GM19468 (cell line): Measurements from ENCODE around the gene MED16.

Experiments
- ATAC-seq: cut with Tn5 transposase; IDR thresholded peaks from one replicate; pipeline ENCODE4 v1.9.1; 2021; ENCODE audit warnings: mild to moderate bottlenecking, moderate library complexity, moderate number of reproducible peaks; ENCODE audit not compliant: unreplicated experiment; ENCODE audit errors: extremely low read depth

The MED16 gene

DNA sequence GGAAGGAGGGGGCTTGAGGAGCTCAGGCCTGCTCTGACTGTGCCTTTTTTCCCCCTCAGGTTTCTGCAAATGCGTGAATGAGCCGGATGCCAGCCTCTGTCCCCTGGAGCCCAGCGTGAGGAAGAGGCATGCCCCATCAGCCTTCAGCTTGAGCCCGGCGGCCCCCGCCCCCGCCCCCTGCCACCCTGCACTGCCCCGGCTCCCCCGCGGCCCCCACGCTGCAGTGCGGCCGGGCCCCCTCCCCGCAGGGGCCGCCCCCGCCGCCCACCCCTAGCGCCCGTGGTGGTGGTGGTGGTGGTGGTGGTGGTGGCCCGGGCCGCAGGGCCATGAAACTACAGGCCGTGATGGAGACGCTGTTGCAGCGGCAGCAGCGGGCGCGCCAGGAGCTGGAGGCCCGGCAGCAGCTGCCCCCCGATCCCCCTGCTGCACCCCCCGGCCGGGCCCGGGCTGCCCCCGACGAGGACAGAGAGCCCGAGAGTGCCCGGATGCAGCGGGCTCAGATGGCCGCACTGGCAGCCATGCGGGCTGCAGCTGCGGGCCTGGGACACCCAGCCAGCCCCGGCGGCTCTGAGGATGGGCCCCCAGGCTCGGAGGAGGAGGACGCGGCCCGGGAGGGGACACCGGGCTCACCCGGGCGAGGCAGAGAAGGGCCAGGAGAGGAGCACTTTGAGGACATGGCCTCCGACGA, 36.4 kb upstream of the MED16 start:
- no peak for ATAC-seq

DNA sequence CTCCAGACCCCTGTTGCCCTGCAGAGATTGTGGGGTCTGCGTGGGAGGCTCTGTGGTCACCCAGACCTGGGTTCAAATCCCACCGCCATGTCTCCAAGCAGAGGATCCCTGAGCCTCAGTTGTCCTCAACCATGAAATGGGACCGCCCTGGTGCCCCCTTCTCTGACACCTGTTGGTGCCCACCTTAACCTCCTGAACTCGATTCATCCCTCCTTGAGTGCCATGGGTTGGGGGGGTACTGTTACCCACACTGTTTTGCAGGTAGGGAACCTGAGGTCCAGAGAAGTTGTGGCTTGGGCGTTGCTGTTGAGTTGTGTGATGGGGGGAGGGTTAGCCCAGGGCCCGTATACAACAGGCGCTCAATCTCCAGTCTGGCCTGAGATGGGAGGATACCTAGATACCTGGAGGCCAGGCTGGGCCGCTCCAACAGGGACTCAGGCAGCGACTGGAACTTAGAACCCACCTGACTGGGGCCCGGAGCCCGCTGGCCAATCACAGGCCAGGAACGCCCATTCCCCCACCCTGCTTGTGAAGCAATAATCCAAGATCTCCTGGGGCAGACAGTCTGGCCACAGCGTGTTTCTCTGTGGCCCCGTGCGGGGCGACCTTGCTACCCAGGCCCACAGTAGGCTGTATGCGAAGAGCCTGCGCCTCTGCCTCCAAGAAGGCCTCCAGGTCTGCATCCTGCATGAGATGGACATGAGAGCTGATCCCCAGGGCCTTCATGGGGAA, 35.6 kb upstream of the MED16 start:
- no peak for ATAC-seq

DNA sequence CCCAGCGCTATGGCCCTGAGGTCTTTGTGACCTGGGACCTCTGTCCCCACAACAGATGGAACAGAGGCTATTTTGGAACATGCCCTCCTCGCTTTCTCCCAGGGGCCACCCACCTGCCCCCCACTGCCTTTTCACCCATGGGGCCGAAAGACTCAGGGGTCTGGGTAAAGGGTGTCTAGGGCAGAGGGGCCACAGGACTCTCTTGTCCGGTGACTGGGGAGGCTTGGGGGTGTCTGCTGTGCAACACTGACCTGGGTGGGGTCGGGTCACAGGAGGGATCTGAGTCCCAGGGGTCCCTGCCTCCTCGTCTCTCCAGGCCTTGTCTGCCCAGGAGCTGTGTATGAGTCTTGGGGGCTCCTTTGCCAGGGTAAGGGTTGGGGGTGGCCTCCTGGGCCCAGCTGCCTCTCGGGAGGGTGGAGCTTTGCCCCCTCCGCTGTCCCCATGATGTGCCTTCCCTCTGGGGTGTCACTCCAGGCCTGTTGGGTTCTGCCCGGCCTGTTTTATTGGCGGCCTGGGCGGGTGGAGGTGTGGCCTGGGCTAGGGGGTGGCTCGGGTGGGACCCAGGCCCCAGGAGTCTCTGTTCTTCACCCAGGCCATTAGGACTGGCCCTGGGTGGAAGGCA, 34.9 kb upstream of the MED16 start:
- ATAC-seq = no peak

DNA sequence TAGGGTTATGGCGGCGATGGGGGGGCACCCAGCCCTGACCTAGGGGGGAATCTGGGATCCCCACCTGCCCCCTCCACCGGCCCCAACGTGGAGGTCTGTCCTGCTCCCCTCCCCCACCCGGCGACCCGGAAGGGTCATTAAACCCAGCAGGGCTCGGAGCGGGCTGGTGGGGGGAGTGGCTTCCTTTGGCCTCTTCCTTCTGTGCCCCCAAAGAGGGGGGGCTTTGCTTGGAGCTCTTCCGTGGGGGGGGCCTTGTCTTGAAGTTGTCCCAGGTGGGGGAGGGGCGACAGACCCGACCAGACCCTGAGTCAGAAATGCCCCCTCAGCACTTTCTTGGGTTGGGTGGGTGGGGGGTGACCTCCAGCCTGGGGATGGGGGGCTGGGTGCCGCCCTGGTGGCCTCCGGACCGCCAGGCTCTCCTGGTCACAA, 34.4 kb upstream of the MED16 start:
- no peak for ATAC-seq

DNA sequence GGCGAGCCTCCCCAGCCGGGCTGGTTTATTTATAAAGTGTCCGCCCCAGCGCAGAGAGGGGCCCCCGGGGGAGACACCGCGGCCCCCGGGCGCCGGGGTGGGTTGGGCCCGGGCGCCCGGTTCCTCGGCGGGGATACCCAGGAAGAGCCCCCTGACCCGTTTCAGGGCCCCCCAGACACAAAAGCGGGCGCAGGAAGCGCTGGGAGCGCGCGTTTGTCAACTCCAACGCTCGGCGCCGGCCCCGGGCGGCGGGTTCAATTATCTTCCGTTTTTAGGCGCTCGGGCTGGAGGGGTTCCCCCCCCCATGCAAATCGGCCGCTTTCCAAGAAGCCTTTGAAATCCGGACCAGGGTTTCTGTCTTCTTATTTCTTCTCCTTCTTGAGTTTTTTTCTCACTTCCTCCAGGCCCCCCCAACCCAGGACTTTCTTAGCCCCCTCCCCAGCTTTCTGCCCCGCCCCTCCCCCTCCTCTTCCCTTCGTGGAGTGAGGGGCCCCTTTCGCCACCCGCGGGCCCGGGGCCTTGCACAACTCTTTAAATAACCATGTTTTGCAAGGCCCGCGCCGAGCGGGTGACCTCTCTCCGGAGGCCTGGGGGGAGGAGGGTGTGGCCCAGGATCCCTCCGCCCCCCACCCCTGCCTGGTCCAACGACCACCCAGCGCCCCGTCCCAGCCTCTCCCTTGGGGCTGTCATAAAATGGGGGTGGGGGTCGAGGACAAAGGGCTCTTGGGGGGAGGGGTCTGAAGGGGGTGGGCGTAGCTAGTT, 33.8 kb upstream of the MED16 start:
- no peak for ATAC-seq

DNA sequence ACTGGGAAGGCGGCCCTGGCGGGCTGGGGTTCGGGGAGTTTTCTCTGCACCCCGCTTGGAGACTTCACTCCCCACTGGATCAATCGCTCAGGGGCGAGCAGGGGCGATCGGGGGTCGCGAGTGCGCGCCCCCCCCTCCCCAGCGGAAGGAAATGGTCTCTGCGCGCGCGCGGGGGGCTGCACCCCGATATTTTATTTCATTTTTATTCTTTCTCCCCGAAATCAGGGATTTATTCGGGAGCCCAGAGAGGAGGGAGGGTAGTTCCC, 33.3 kb upstream of the MED16 start:
- no peak for ATAC-seq

DNA sequence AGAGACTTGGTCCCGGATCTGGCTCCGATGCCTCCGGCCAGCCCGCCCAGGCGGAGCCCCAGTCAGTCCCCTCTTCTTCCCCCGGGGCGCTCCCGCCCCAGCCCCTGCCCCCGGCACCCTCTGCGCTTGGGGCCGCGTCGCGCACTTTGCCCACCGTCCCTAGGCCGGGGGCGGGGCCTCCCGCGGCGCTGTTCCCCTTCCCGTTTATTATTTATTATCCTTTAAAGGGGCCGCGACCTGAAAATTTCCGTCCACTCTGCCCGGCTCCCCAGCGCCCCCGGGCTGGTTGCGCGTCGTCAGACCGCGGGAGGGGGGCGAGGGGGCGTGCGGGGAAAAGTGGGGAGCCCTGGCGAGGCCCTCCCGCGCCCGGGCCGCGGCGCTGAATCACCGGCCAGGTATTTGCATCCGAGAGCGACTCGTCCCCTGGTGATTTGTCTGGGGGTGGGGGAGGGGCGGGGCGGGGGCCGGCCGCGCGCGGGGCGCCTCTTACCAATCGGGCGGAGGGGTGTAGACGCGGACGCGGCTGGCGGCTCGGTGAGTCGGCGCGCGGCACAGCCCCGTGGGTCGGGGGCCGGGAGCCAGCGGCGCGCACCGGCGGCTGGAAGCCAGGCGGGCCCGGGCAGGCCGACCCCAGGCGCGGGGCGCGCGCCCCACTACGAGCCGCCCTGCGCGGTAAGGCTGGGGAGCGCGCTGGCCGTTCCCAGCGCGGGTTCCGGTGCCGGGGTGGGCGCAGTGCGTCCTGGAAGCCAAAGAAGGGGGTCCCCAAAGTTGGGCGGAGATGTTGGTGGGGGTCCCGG, 32.7 kb upstream of the MED16 start, which contains the start of gene ARID3A:
ARID3A (plus strand) TSS at position 510 of the 797 bp plus-strand sequence. CDS start 3,494 bp downstream, outside the sequence.
- ATAC-seq = no peak

DNA sequence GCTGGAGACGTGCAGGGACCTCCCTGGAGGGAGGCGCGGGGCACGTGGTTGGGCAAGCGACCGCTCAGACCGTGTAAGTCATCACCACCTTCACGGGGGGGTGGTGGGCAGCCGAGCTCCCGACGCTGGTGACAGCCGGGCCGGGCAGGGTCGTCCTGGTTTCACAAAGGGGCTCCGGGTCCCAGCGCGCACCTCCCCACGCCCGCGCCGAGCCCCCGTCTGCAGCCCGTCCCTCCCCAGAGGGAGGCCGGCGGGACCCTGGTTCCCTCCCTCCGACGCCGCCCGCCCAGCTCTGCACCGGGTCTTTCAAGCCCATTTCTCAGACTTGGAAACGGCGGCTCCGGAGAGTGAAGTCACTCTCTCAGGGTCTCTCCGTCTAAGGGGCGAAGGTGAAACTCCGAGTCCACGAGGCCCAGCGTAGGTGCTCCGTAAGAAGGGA, 32.1 kb upstream of the MED16 start:
- no peak for ATAC-seq

DNA sequence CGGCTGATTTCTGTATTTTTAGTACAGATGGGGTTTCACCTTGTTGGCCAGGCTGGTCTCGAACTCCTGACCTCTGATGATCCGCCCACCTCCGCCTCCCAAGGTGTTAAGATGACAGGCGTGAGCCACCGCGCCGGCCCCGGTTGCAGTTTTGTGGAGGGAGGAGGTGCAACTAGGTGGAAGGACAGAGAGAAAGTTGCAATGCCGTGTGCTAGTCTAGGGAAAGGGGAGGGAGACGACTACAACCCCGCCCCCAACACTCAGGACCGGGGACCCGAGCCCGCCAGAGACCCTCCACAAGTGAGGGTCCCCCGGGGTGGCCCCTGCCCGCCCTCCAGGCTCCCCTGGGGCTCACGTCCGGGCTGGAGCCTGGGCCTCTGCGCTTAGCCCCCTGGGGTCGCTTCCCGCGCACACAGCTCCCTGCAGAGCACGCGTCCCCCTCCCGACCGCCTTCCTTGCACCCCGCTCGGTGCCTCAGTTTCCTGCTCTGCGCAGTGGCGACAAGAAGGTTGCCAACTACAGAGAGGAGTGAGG, 31.6 kb upstream of the MED16 start:
- no peak for ATAC-seq

DNA sequence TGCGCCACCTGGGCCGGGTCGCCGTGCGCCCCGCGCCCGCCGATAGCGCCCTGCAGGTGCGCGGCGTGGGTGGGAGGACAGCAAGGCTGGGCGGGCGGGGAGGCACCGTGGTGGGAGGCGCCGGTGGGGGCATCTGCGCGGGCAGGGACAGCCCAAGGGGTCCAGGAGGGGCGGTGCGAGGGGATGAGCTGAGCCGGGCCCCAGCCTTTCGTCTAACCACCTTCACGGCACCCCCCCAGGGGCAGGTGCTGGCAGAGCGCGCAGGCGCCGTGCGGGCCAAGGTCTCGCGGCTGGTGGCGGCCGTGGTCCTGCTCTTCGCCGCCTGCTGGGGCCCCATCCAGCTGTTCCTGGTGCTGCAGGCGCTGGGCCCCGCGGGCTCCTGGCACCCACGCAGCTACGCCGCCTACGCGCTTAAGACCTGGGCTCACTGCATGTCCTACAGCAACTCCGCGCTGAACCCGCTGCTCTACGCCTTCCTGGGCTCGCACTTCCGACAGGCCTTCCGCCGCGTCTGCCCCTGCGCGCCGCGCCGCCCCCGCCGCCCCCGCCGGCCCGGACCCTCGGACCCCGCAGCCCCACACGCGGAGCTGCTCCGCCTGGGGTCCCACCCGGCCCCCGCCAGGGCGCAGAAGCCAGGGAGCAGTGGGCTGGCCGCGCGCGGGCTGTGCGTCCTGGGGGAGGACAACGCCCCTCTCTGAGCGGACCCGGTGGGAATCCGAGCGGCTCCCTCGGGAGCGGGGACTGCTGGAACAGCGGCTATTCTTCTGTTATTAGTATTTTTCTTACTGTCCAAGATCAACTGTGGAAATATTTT, 27.3 kb upstream of the MED16 start:
- no peak for ATAC-seq

DNA sequence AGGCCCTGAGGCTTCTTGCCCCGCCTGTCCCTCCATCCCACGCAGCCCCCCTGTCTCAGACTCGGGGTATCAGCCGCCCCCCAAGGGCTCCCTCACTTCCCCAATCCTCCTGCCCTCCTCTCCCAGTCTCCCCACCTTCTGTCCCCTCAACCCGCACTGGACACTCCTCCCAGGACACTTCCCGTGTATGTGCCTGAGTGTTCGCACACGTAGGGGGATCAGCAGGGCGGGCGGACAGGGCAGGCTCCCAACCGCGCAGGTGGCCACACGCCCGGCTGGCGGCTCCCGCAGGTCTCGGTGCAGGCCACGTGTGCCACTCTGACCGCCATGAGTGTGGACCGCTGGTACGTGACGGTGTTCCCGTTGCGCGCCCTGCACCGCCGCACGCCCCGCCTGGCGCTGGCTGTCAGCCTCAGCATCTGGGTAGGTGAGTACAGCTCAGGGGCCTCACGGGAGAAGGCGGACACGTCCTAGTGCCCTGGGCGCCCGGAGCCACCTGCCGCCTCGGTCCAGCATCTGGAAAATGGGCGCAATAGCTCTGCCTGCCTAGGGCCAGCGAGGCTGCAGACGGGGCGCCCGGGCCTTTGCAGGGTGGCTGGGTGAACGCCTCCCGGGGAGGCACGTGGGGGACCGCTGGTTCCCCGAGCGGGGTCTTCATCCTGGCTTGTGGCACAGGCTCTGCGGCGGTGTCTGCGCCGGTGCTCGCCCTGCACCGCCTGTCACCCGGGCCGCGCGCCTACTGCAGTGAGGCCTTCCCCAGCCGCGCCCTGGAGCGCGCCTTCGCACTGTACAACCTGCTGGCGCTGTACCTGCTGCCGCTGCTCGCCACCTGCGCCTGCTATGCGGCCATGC, 26.4 kb upstream of the MED16 start:
- no peak for ATAC-seq

DNA sequence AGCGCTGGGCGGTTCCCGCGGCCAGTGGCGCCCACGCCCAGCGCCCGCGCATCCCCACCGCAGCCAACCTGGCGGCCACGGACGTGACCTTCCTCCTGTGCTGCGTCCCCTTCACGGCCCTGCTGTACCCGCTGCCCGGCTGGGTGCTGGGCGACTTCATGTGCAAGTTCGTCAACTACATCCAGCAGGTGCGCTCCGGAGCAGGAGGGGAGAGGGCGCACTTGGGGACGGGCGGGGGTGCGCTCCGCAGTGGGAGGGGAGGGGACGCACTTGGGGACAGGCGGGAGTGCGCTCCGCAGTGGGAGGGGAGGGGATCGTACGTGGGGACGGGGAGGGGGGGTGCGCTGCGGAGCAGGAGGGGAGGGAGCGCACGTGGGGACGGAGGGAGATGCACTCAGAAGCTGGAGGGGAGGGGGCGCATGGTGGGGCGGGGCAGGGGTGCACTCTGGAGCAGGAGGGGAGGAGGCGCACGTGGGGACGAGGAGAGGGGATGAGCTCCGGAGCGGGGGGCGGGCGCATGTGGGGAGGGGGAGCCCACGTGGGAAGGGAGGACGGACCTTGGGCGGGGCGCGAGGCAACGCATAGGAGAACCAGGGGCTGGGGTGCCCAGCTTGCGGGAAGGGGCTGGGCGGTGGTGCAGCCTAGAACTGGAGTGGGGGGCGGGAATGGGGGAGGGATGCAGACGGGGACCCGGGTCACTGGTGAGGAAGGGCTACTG, 25.7 kb upstream of the MED16 start:
- ATAC-seq = no peak

DNA sequence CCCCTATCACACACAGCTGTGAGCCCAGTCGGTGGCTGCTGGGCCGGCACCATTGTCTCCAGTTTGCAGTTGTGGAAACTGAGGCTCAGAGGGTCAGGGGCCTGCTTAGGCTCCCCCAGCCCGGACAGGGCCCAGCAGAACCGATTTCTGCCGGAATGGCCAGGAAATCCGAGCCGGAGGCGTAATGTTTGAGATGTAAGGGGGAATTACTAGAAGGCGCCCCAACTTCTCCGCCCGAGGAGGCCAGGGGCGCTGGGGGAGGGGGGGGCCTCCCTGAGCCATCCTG, 25.1 kb upstream of the MED16 start:
- no peak for ATAC-seq

DNA sequence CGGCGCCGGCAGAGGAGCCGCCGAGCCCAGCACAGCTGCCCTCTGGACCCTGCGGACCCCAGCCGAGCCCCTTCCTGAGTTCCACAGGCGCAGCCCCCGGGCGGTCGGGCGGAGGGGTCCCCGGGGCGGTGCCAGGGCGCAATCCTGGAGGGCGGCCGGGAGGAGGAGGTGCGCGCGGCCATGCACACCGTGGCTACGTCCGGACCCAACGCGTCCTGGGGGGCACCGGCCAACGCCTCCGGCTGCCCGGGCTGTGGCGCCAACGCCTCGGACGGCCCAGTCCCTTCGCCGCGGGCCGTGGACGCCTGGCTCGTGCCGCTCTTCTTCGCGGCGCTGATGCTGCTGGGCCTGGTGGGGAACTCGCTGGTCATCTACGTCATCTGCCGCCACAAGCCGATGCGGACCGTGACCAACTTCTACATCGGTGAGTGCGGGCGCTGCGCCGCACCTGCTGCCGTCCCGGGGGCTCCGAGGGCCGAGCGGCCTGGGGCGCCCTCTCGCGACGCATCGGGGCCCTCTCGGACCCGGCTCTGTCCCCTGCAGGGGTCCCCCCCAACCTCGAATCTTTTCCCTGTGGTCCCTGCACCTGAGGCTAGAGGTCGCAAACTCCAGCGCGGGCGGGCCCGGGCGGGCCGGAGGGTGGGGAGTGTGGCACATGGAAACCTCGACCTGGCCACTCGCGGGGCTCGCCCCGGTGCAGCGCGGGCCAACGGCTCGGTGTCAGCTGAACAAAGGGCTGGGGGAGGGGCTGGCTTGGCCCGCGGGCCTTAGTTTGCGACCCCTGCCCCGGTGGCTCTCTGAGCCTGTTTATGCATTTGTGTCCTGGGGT, 24.6 kb upstream of the MED16 start, which contains the start of gene KISS1R:
KISS1R (plus strand) TSS at position 11 of the 829 bp plus-strand sequence; CDS start at position 181, 170 bp downstream.
- no peak for ATAC-seq

DNA sequence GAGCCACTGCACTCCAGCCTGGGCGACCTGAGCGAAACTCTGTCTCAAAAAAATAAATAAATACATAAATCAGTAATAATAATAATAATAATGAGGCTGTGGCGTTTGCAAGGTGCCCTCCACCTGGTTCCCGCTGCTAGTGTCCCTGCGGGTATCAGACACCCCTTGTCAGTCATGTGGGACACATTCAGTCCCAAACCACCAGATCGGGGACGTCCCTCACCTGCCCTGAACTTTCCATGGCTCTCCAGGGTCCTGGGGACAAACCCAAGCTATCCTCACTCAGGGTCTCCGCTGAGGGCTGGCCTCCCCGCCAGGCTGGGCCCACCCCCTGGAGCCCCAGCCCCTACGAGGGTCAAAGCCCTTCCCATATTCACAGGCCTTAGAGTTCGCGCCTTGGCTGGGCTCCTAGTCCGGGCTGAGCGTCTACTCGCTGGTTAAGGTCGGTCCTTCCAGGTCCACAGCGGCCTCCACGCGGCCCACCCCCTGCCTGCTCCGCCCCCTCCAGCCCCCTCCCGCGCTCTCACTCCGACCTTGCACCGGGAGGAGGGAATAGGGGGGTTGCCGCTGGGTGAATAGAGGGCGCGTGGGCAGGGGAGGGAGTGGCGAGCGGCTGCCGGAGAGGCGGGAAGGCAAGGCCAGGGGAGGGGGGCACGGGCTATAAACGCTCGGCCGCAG, 23.8 kb upstream of the MED16 start:
- ATAC-seq = no peak

DNA sequence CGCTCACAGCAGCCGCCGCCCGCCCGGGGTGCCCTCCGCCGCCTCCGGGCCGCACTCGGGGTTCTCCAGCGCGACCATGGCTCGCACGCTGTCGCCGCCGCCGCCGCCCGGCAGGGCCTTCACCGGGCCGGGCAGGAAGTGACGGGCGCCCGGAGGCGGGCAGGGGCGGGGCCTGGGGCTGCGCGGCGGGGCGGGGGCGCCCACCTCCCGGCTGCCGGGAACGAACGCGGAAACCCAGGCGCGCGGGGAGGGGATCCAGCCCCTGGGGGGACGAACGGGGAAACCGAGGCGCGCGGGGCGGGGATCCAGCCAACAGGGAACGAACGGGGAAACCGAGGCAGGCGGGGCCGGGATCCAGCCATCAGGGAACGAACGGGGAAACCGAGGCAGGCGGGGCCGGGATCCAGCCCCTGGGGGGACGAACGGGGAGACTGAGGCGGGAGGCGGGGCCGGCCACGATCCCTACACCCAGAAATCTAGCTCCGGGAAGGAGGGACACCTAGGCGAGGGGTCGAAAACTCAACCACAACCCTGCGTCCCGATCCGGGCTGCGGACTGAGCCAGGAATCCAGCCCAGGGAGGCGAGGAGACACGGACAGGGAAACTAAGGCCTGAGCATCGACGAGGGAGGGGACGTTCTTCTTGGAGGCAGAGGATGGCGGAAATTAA, 20.2 kb upstream of the MED16 start, which contains the start of gene R3HDM4:
R3HDM4 (minus strand) TSS at position 140 of the 669 bp plus-strand sequence; CDS start at position 78, 62 bp downstream.
- ATAC-seq = no peak
